H9 (cell line): Measurements from ENCODE around the gene RBMS3. TPM values are rescaled to one million over a fixed set of nuclear protein-coding genes. Genes with fewer than 3 reads are reported as not detected.

Source experiments
- DNase-seq: peaks from one replicate; pipeline ENCODE4 v3.0.0-alpha.2; 2017
- H2AFZ ChIP-seq: one replicate; pipeline ENCODE4 v1.6.1; 2013; ENCODE audit warnings: mild to moderate bottlenecking, low read length, control low read depth, moderate library complexity
- H2AK5ac ChIP-seq: 2 replicates; pipeline ENCODE4 v1.6.1; 2013; ENCODE audit warnings: low read length, control low read depth, mixed read lengths; ENCODE audit not compliant: insufficient read length
- H2BK120ac ChIP-seq: one replicate; pipeline ENCODE4 v1.6.1; 2013; ENCODE audit warnings: low read depth, mild to moderate bottlenecking, low read length, control low read depth, inconsistent platforms; ENCODE audit not compliant: poor library complexity, severe bottlenecking
- H2BK12ac ChIP-seq: 2 replicates; pipeline ENCODE4 v1.6.1; 2013; ENCODE audit warnings: low read length, control low read depth, mixed read lengths, low read depth; ENCODE audit not compliant: insufficient read length
- H2BK15ac ChIP-seq: 2 replicates; pipeline ENCODE4 v1.6.1; 2013; ENCODE audit warnings: low read depth, low read length, control low read depth
- H2BK20ac ChIP-seq: one replicate; pipeline ENCODE4 v1.6.1; 2013; ENCODE audit warnings: low read depth, mild to moderate bottlenecking, low read length, control low read depth, inconsistent platforms; ENCODE audit not compliant: poor library complexity, severe bottlenecking
- H2BK5ac ChIP-seq: 2 replicates; pipeline ENCODE4 v1.6.1; 2013; ENCODE audit warnings: low read length, control low read depth, mixed read lengths; ENCODE audit not compliant: insufficient read length
- H3K14ac ChIP-seq: 2 replicates; pipeline ENCODE4 v1.6.1; 2013; ENCODE audit warnings: low read length, control low read depth; ENCODE audit not compliant: insufficient read depth
- H3K18ac ChIP-seq: 2 replicates; pipeline ENCODE4 v1.6.1; 2013; ENCODE audit warnings: low read depth, mild to moderate bottlenecking, mixed read lengths, low read length, control low read depth; ENCODE audit not compliant: insufficient read length
- H3K23ac ChIP-seq: 2 replicates; pipeline ENCODE4 v1.6.1; 2013; ENCODE audit warnings: low read length, control low read depth, mixed read lengths, low read depth; ENCODE audit not compliant: insufficient read length
- H3K23me2 ChIP-seq: 2 replicates; pipeline ENCODE4 v1.6.1; 2013; ENCODE audit warnings: low read depth, mild to moderate bottlenecking, mixed read lengths, low read length, control low read depth; ENCODE audit not compliant: insufficient read length, poor library complexity, severe bottlenecking
- H3K27ac ChIP-seq: 2 replicates; pipeline ENCODE4 v1.5.1; 2013; ENCODE audit warnings: low read length, control low read depth, mixed read lengths, low read depth; ENCODE audit not compliant: insufficient read length
- H3K27me3 ChIP-seq: 2 replicates; pipeline ENCODE4 v1.6.1; 2013; ENCODE audit warnings: low read length, control low read depth, inconsistent platforms; ENCODE audit not compliant: insufficient read depth
- H3K4ac ChIP-seq: 2 replicates; pipeline ENCODE4 v1.6.1; 2013; ENCODE audit warnings: low read depth, mild to moderate bottlenecking, control low read depth, inconsistent platforms, low read length, moderate library complexity
- H3K4me1 ChIP-seq: 2 replicates; pipeline ENCODE4 v1.6.1; 2013; ENCODE audit warnings: low read length, control low read depth, inconsistent platforms; ENCODE audit not compliant: insufficient read depth
- H3K4me2 ChIP-seq: 2 replicates; pipeline ENCODE4 v1.6.1; 2013; ENCODE audit warnings: low read length, control low read depth, mixed read lengths; ENCODE audit not compliant: insufficient read length, insufficient read depth
- H3K56ac ChIP-seq: 2 replicates; pipeline ENCODE4 v1.6.1; 2013; ENCODE audit warnings: low read depth, mild to moderate bottlenecking, mixed read lengths, low read length, control low read depth; ENCODE audit not compliant: insufficient read length
- H3K79me1 ChIP-seq: 2 replicates; pipeline ENCODE4 v1.6.1; 2013; ENCODE audit warnings: low read depth, mild to moderate bottlenecking, moderate library complexity, low read length, control low read depth, inconsistent platforms; ENCODE audit not compliant: insufficient read depth, poor library complexity, severe bottlenecking
- H3K79me2 ChIP-seq: 2 replicates; pipeline ENCODE4 v1.6.1; 2013; ENCODE audit warnings: low read length, control low read depth, inconsistent platforms; ENCODE audit not compliant: insufficient read depth
- H3K9ac ChIP-seq: 2 replicates; pipeline ENCODE4 v1.6.1; 2013; ENCODE audit warnings: low read length, control low read depth, mixed read lengths; ENCODE audit not compliant: insufficient read length; ENCODE audit errors: extremely low read depth
- H3K9me3 ChIP-seq: one replicate; pipeline ENCODE4 v1.6.1; 2013; ENCODE audit warnings: low read depth, low read length, inconsistent platforms; ENCODE audit not compliant: control insufficient read depth
- H3T11ph ChIP-seq: one replicate; pipeline ENCODE4 v1.6.1; 2013; ENCODE audit warnings: mild to moderate bottlenecking, low read length, control low read depth, inconsistent platforms
- H4K20me1 ChIP-seq: one replicate; pipeline ENCODE4 v1.6.1; 2013; ENCODE audit not compliant: control insufficient read depth, insufficient read length, insufficient read depth
- H4K5ac ChIP-seq: 2 replicates; pipeline ENCODE4 v1.6.1; 2013; ENCODE audit warnings: low read depth, mild to moderate bottlenecking, mixed read lengths, low read length, control low read depth; ENCODE audit not compliant: insufficient read length
- H4K8ac ChIP-seq: replicated peaks from 2 replicates; pipeline ENCODE4 v1.6.1; 2013; ENCODE audit warnings: low read length, control low read depth, mixed read lengths, low read depth; ENCODE audit not compliant: insufficient read length
- H4K91ac ChIP-seq: 2 replicates; pipeline ENCODE4 v1.6.1; 2013; ENCODE audit warnings: low read depth, mild to moderate bottlenecking, moderate library complexity, mixed read lengths, low read length, control low read depth; ENCODE audit not compliant: insufficient read length
- H3K27ac Mint-ChIP-seq, 3 experiments: 2 replicates in 2 of 3; 3 replicates in 1 of 3; pipeline ENCODE4 v1.8.0; 2020 to 2021; ENCODE audit warnings: mixed read lengths in 3 of 3, mild to moderate bottlenecking in 1 of 3, moderate library complexity in 1 of 3
- H3K27me3 Mint-ChIP-seq: 2 replicates; pipeline ENCODE4 v1.8.0; 2021; ENCODE audit warnings: low read depth, mild to moderate bottlenecking, moderate library complexity, mixed read lengths
- H3K36me3 Mint-ChIP-seq, 3 experiments: 2 replicates in 2 of 3; 3 replicates in 1 of 3; pipeline ENCODE4 v1.8.0; 2020 to 2021; ENCODE audit warnings: low read depth in 3 of 3, mixed read lengths in 3 of 3; ENCODE audit not compliant: insufficient read depth in 1 of 3
- H3K4me1 Mint-ChIP-seq, 2 experiments: 2 replicates each; pipeline ENCODE4 v1.8.0; 2020; ENCODE audit warnings: mixed read lengths in 2 of 2
- H3K4me3 Mint-ChIP-seq, 2 experiments: 2 replicates in 1 of 2; 3 replicates in 1 of 2; pipeline ENCODE4 v1.8.0; 2020 to 2021; ENCODE audit warnings: mild to moderate bottlenecking in 2 of 2, mixed read lengths in 2 of 2, moderate library complexity in 1 of 2
- H3K9me3 Mint-ChIP-seq, 2 experiments: 2 replicates in 1 of 2; 3 replicates in 1 of 2; pipeline ENCODE4 v1.8.0; 2020; ENCODE audit warnings: mild to moderate bottlenecking in 2 of 2, mixed read lengths in 2 of 2, moderate library complexity in 1 of 2
- WGBS: extraction: QIAGEN DNeasy Blood & Tissue Kit; methylation state at CpG from one replicate; pipeline ENCODE4 v1.1.7; 2013; ENCODE audit warnings: missing lambda C conversion rate, low lambda C conversion rate, mixed read lengths; ENCODE audit not compliant: insufficient read length; ENCODE audit errors: extremely low coverage; 5-methylcytosine and 5-hydroxymethylcytosine counted together
- total RNA-seq: library from RNA; stranded (reverse); gene quantifications from 2 replicates; pipeline ENCODE4 v1.2.1, GENCODE V29; 2021
- TF ChIP-seq, protein P1 (sequence below): fragments of 200-600 bp; sonication (generic); conservative IDR thresholded peaks from 3 replicates; pipeline ENCODE4 v1.8.0; 2021; ENCODE audit warnings: antibody characterized with exemption, mild to moderate bottlenecking

Gene RBMS3
- total RNA-seq, 1 experiment from 2014 or later: 8.1 TPM

DNA sequence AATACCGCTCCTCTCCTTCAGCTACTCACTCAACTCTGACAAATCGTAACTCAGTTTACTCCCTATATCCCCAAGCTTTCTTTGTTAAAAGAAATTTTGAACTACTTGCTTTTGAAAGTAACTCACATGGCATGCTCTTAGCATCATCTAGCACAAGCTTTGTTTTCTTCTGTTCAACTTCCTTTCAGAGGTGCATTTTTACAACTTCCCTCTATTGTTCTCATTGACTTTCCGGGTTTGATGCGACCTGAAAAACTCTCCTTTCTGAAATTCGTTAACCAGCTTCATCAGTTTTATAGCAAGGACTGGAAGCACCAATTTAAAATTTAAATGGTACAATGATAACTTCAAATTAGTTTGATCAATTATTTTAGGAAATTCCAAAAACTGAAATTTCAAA lies 696.0 kb downstream of the RBMS3 start:
- WGBS: no CpG with 5 or more reads among the region's 5 CpGs
- Histone ChIP-seq H3K27ac (no peak overlapping the region), H3K23me2 (no peaks in the 10 kb centered on the region), H3K14ac (no peak overlapping the region), H3K4me2 (no peak overlapping the region), H4K20me1 (no peaks in the 10 kb centered on the region), H3T11ph (no peak overlapping the region), H3K18ac (no peak overlapping the region), H3K79me1 (no peaks in the 10 kb centered on the region), H2BK12ac (no peak overlapping the region), H2BK15ac (no peak overlapping the region), H3K27me3 (no peaks in the 10 kb centered on the region), H3K4me1 (peaks cover 3% of the 10 kb centered on the region; the same call in 1 of the 2 replicates), H3K23ac (no peak overlapping the region), H4K5ac (no peak overlapping the region), H3K79me2 (no peaks in the 10 kb centered on the region), H3K4ac (no peak overlapping the region), H4K91ac (no peak overlapping the region), H3K9me3 (peaks cover 7% of the 10 kb centered on the region), H2BK5ac (no peak overlapping the region), H2BK120ac (no peak overlapping the region), H2AK5ac (no peak overlapping the region), H2BK20ac (no peak overlapping the region), H3K56ac (no peak overlapping the region), H3K9ac (no peak overlapping the region), H4K8ac (no peak overlapping the region), H2AFZ (no peak overlapping the region)
- Mint-ChIP-seq H3K4me3 (no peak overlapping the region), H3K27me3 (no peaks in the 10 kb centered on the region), H3K36me3 (peaks cover 10 to 18% (median 14%) of the 10 kb centered on the region in 3 experiments), H3K9me3 (peaks cover 10 to 14% of the 10 kb centered on the region in 2 experiments), H3K27ac (no peak overlapping the region), H3K4me1 (peaks cover 23 to 24% of the 10 kb centered on the region in 2 experiments)
- TF ChIP-seq, protein P1, sequence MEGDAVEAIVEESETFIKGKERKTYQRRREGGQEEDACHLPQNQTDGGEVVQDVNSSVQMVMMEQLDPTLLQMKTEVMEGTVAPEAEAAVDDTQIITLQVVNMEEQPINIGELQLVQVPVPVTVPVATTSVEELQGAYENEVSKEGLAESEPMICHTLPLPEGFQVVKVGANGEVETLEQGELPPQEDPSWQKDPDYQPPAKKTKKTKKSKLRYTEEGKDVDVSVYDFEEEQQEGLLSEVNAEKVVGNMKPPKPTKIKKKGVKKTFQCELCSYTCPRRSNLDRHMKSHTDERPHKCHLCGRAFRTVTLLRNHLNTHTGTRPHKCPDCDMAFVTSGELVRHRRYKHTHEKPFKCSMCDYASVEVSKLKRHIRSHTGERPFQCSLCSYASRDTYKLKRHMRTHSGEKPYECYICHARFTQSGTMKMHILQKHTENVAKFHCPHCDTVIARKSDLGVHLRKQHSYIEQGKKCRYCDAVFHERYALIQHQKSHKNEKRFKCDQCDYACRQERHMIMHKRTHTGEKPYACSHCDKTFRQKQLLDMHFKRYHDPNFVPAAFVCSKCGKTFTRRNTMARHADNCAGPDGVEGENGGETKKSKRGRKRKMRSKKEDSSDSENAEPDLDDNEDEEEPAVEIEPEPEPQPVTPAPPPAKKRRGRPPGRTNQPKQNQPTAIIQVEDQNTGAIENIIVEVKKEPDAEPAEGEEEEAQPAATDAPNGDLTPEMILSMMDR: no peak
- DNase-seq: no peak
